Measurements from ENCODE around the gene SASH1.

DNA sequence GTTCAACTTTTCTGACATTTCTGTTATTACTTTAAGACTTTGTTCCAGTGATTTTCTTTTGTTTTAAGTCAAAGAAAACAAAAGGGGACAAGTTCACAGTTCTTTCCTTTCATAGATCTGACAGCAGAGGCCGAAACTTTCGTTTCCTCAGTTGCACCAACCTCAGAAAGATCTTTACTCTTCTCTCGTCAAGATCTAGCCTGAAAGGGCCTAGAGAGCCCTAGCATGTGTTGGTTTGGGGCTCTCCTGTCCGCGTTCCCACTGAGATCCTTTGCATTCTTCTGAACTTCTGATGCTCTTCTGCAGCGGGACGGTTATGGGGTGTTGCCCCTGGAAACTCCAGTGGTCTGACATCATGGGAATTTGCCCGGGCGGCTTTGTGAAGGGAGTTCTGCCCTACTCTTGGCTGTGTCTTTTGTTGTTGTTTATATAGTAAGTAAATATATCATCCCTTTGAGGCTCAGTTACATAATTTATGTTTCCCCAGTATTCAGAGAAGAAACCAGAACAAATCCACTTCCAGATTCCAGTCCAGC is 129.1 kb downstream of the SASH1 start:
- TF ChIP-seq, protein P1, sequence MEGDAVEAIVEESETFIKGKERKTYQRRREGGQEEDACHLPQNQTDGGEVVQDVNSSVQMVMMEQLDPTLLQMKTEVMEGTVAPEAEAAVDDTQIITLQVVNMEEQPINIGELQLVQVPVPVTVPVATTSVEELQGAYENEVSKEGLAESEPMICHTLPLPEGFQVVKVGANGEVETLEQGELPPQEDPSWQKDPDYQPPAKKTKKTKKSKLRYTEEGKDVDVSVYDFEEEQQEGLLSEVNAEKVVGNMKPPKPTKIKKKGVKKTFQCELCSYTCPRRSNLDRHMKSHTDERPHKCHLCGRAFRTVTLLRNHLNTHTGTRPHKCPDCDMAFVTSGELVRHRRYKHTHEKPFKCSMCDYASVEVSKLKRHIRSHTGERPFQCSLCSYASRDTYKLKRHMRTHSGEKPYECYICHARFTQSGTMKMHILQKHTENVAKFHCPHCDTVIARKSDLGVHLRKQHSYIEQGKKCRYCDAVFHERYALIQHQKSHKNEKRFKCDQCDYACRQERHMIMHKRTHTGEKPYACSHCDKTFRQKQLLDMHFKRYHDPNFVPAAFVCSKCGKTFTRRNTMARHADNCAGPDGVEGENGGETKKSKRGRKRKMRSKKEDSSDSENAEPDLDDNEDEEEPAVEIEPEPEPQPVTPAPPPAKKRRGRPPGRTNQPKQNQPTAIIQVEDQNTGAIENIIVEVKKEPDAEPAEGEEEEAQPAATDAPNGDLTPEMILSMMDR (IDR thresholded peaks at IDR 0.05; ENCODE audit: poor library complexity, severe bottlenecking) = no peak
- TF ChIP-seq SMC3 (conservative IDR thresholded peaks at IDR 0.05; ENCODE audit: poor library complexity) (no peak), POLR2AphosphoS5 (IDR thresholded peaks at IDR 0.05) (no peak), RAD21 (conservative IDR thresholded peaks at IDR 0.05) (no peak), EZH2 (IDR thresholded peaks at IDR 0.05; ENCODE audit: borderline replicate concordance, insufficient read depth, low read length, poor library complexity, severe bottlenecking) (no peak), EP300 (conservative IDR thresholded peaks at IDR 0.05; ENCODE audit: poor library complexity, severe bottlenecking) (no peak), TAF1 (IDR thresholded peaks at IDR 0.05; ENCODE audit: low read depth) (no peak), MXI1 (conservative IDR thresholded peaks at IDR 0.05; ENCODE audit: poor library complexity, severe bottlenecking) (no peak)
- TF ChIP-seq, protein P2, sequence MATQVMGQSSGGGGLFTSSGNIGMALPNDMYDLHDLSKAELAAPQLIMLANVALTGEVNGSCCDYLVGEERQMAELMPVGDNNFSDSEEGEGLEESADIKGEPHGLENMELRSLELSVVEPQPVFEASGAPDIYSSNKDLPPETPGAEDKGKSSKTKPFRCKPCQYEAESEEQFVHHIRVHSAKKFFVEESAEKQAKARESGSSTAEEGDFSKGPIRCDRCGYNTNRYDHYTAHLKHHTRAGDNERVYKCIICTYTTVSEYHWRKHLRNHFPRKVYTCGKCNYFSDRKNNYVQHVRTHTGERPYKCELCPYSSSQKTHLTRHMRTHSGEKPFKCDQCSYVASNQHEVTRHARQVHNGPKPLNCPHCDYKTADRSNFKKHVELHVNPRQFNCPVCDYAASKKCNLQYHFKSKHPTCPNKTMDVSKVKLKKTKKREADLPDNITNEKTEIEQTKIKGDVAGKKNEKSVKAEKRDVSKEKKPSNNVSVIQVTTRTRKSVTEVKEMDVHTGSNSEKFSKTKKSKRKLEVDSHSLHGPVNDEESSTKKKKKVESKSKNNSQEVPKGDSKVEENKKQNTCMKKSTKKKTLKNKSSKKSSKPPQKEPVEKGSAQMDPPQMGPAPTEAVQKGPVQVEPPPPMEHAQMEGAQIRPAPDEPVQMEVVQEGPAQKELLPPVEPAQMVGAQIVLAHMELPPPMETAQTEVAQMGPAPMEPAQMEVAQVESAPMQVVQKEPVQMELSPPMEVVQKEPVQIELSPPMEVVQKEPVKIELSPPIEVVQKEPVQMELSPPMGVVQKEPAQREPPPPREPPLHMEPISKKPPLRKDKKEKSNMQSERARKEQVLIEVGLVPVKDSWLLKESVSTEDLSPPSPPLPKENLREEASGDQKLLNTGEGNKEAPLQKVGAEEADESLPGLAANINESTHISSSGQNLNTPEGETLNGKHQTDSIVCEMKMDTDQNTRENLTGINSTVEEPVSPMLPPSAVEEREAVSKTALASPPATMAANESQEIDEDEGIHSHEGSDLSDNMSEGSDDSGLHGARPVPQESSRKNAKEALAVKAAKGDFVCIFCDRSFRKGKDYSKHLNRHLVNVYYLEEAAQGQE (IDR thresholded peaks at IDR 0.05; ENCODE audit: borderline replicate concordance) = no peak

Data from neural cell (in vitro differentiated cells).